Endothelial cell of umbilical vein (primary cell): Measurements from ENCODE around the gene C14orf119. TPM values are rescaled to one million over a fixed set of nuclear protein-coding genes. Genes with fewer than 3 reads are reported as not detected.

Experiments
- BruUV-seq: library from RNA; stranded (reverse); fragments of 400-500 nt; replicated peaks from 2 replicates; lab custom pipeline; 2021; lab: Mats Ljungman, UMichigan
- CTCF ChIA-PET: fragments of 300-600, 350-600 bp; sonication (Branson Sonifier 250); formaldehyde crosslinking; loops from one replicate; lab custom pipeline; 2021; ENCODE audit warnings: antibody characterized with exemption, inconsistent platforms; lab: Charles Lee
- POLR2A ChIA-PET: fragments of 300-600, 350-600 bp; sonication (Branson Sonifier 250); formaldehyde crosslinking; loops from one replicate; lab custom pipeline; 2021; ENCODE audit warnings: antibody characterized with exemption, inconsistent platforms; lab: Charles Lee
- DNase-seq: peaks from one replicate; pipeline ENCODE4 v3.0.0-alpha.2; 2011; ENCODE audit warnings: low read depth, low spot score
- FAIRE-seq: peaks from 2 replicates; lab custom pipeline; 2011; peaks lifted over from hg19 to GRCh38; lab: Jason Lieb, UNC
- H2AFZ ChIP-seq: 2 replicates; pipeline ENCODE4 v1.6.0; 2012; ENCODE audit warnings: low read depth, low read length, control low read depth, inconsistent platforms
- H3K27ac ChIP-seq: 2 replicates; pipeline ENCODE4 v1.5.1; 2011; ENCODE audit warnings: low read depth, mild to moderate bottlenecking, control low read depth, low read length, moderate library complexity; ENCODE audit not compliant: insufficient read depth
- H3K27me3 ChIP-seq, 2 experiments: 2 replicates each; pipeline versions ENCODE4 v1.6.0 to v1.6.1; 2011; ENCODE audit warnings: low read length in 2 of 2, mixed read lengths in 1 of 2; ENCODE audit not compliant: control insufficient read depth in 2 of 2, insufficient read depth in 2 of 2
- H3K36me3 ChIP-seq, 2 experiments: 2 replicates in 1 of 2; 3 replicates in 1 of 2; pipeline ENCODE4 v1.5.1; 2011; ENCODE audit warnings: low read length in 2 of 2, mild to moderate bottlenecking in 1 of 2, moderate library complexity in 1 of 2; ENCODE audit not compliant: control insufficient read depth in 2 of 2, insufficient read depth in 2 of 2; ENCODE audit errors: extremely low read depth in 1 of 2
- H3K4me1 ChIP-seq: 3 replicates; pipeline ENCODE4 v1.5.1; 2011; ENCODE audit warnings: mild to moderate bottlenecking, low read length; ENCODE audit not compliant: control insufficient read depth, insufficient read depth; ENCODE audit errors: extremely low read depth
- H3K4me2 ChIP-seq: 2 replicates; pipeline ENCODE4 v1.6.1; 2011; ENCODE audit warnings: low read length, control low read depth, mixed read lengths; ENCODE audit not compliant: insufficient read depth
- H3K4me3 ChIP-seq, 3 experiments: fragments of 200-600 bp in 1 of 3; sonication (generic), shearing (Covaris generic) in 1 of 3; replicated peaks in 1 of 3; 2 replicates each; pipeline ENCODE4 v1.5.1; 2011 to 2016; ENCODE audit warnings: control low read depth in 3 of 3, low read length in 3 of 3, mild to moderate bottlenecking in 2 of 3, inconsistent platforms in 1 of 3, low read depth in 1 of 3, moderate library complexity in 1 of 3; ENCODE audit not compliant: insufficient read depth in 1 of 3
- H3K79me2 ChIP-seq: 2 replicates; pipeline ENCODE4 v1.6.0; 2012; ENCODE audit warnings: low read length, inconsistent platforms; ENCODE audit not compliant: control insufficient read depth, insufficient read depth
- H3K9ac ChIP-seq: replicated peaks from 2 replicates; pipeline ENCODE3; 2011; ENCODE audit warnings: low read length, control low read depth; ENCODE audit not compliant: insufficient read depth; ENCODE audit errors: extremely low read depth
- H3K9me1 ChIP-seq: replicated peaks from 3 replicates; pipeline ENCODE4 v1.6.0; 2011; ENCODE audit warnings: mild to moderate bottlenecking, low read length; ENCODE audit not compliant: control insufficient read depth, insufficient read depth; ENCODE audit errors: extremely low read depth
- H3K9me3 ChIP-seq: replicated peaks from 2 replicates; pipeline ENCODE4 v1.5.1; 2012; ENCODE audit warnings: low read length, inconsistent platforms; ENCODE audit not compliant: control insufficient read depth, insufficient read depth
- H4K20me1 ChIP-seq: replicated peaks from 2 replicates; pipeline ENCODE3; 2011; ENCODE audit warnings: mild to moderate bottlenecking, low read length; ENCODE audit not compliant: control insufficient read depth, insufficient read depth; ENCODE audit errors: extremely low read depth
- CTCF ChIP-seq, 2 donors: IDR thresholded peaks; 1 replicate in 1 of 2; 2 replicates in 1 of 2; pipeline ENCODE4 v1.5.1; 2011; ENCODE audit warnings: low read length in 2 of 2, mild to moderate bottlenecking in 2 of 2, moderate library complexity in 2 of 2, control low read depth in 1 of 2, inconsistent platforms in 1 of 2, low read depth in 1 of 2; ENCODE audit not compliant: insufficient read depth in 1 of 2; ENCODE audit errors: extremely low read depth in 1 of 2
- EZH2 ChIP-seq: IDR thresholded peaks from 2 replicates; pipeline ENCODE4 v1.6.1; 2012; ENCODE audit warnings: borderline replicate concordance, low read depth, mild to moderate bottlenecking, moderate library complexity, low read length, inconsistent platforms; ENCODE audit not compliant: severe bottlenecking
- GATA2 ChIP-seq: IDR thresholded peaks from 2 replicates; pipeline ENCODE4 v1.7.0; 2011; ENCODE audit warnings: low read depth, mild to moderate bottlenecking, moderate library complexity, mixed read lengths, low read length; ENCODE audit not compliant: insufficient read length, insufficient read depth
- JUN ChIP-seq: IDR thresholded peaks from 2 replicates; pipeline ENCODE4 v1.6.1; 2011; ENCODE audit warnings: borderline replicate concordance, low read depth; ENCODE audit not compliant: insufficient read length, insufficient read depth
- MAX ChIP-seq: IDR thresholded peaks from 2 replicates; pipeline ENCODE4 v1.6.1; 2011; ENCODE audit not compliant: insufficient read depth, insufficient read length
- MYC ChIP-seq: IDR thresholded peaks from one replicate; pipeline ENCODE4 v1.6.1; 2011; ENCODE audit warnings: mild to moderate bottlenecking, low read depth, low read length
- POLR2AphosphoS5 ChIP-seq: IDR thresholded peaks from 2 replicates; pipeline ENCODE4 v1.6.1; 2012; ENCODE audit warnings: low read depth, mild to moderate bottlenecking, control low read depth, low read length, moderate library complexity; ENCODE audit not compliant: insufficient read depth
- dilution Hi-C: fragments of 300-500 bp; cut with MboI; formaldehyde crosslinking; loops from one replicate; pipeline ENCODE4 v1.15.0; 2019; ENCODE audit warnings: low sequenced_read_pairs; ENCODE audit not compliant: extremely low pct_ligation_motif_present
- intact Hi-C: fragments of 100-400 bp; cut with micrococcal nuclease; formaldehyde crosslinking; loops from one replicate; pipeline ENCODE4 v1.10.0; 2022
- polyA plus RNA-seq, 4 experiments: library from polyadenylated mRNA; depleted of rRNA in 3 of 4; stranded (reverse) in 3 of 4; unstranded in 1 of 4; fragments of >200 nt; gene quantifications; 2 replicates each; pipeline versions ENCODE4 v1.2.1 to v1.2.3, GENCODE V29; 2011 to 2012; ENCODE audit warnings: missing spikeins in 1 of 4
- total RNA-seq: library from RNA; stranded (reverse); gene quantifications from 2 replicates; pipeline ENCODE4 v1.2.3, GENCODE V29; 2021

C14orf119 gene
- total and polyA plus RNA-seq, 2 donors (not counting 3 experiments of a cell fraction or from before 2014, with no cell fraction given): 58.3 to 60.5 TPM

- no TSS peak for BruUV-seq
- POLR2A ChIA-PET: no interaction called here
Observed at GRCh38 chr14:23148591-23149249, 53.4 kb downstream of the C14orf119 start.

More at GRCh38 chr14:23148591-23149249, 53.4 kb downstream of the C14orf119 start:
- dilution Hi-C loops: no loop called here
- Histone ChIP-seq H3K9me1 (no peaks in the 10 kb centered on the region), H3K4me2 (no peak overlapping the region), H3K27me3 (no peaks in the 10 kb centered on the region), H3K4me1 (no peaks in the 10 kb centered on the region), H3K4me3 (no peak overlapping the region), H3K36me3 (no peaks in the 10 kb centered on the region), H4K20me1 (no peaks in the 10 kb centered on the region), H3K27ac (no peak overlapping the region), H3K9ac (no peak overlapping the region), H2AFZ (no peak overlapping the region), H3K9me3 (no peaks in the 10 kb centered on the region), H3K79me2 (no peaks in the 10 kb centered on the region)
- intact Hi-C loops: no loop called here
- CTCF ChIA-PET: interaction anchor here (1.9 kb wide), 1 partner anchor 28 kb away, joined by 12 read pairs; no protein-coding TSS in a partner anchor
- no peak for FAIRE-seq
- DNase-seq: no peak
- TF ChIP-seq JUN: no peak
- no peak for TF ChIP-seq MYC
- TF ChIP-seq EZH2: no peak
- no peak for TF ChIP-seq CTCF (IDR thresholded peaks at IDR 0.05; ENCODE audit: extremely low read depth in 1 of 2, insufficient read depth in 1 of 2, low read depth in 1 of 2, low read length in 2 of 2)
- no peak for TF ChIP-seq MAX
- TF ChIP-seq GATA2: no peak
- TF ChIP-seq POLR2AphosphoS5: no peak
